HepG2 (cell line): ENCODE data around the gene MSMO1. TPM values are rescaled to one million over a fixed set of nuclear protein-coding genes. Genes with fewer than 3 reads are reported as not detected.

Experiments
- ADNP ChIP-seq: sonication (generic); formaldehyde crosslinking; IDR thresholded peaks from 2 replicates; pipeline ENCODE4 v1.4.0; 2020; ENCODE audit warnings: missing genetic modification reagents
- AGO1 ChIP-seq: fragments of 200-400 bp; formaldehyde crosslinking; IDR thresholded peaks from 2 replicates; pipeline ENCODE4 v1.6.1; 2017; ENCODE audit warnings: mild to moderate bottlenecking, low read depth, low read length, moderate library complexity; ENCODE audit not compliant: poor library complexity, severe bottlenecking
- DPF2 ChIP-seq: sonication (generic); formaldehyde crosslinking; IDR thresholded peaks from 2 replicates; pipeline ENCODE4 v1.4.0; 2020; ENCODE audit warnings: mild to moderate bottlenecking, low read depth, missing genetic modification reagents, borderline replicate concordance
- GABPB1 ChIP-seq: IDR thresholded peaks from 2 replicates; pipeline ENCODE4 v1.6.1; 2016; ENCODE audit warnings: mild to moderate bottlenecking, missing genetic modification reagents, moderate library complexity, missing compliant biosample characterization
- HCFC1 ChIP-seq: fragments of 150-350 bp; IDR thresholded peaks from 2 replicates; pipeline ENCODE4 v1.6.1; 2014; ENCODE audit warnings: low read depth, low read length
- KAT8 ChIP-seq: IDR thresholded peaks from 2 replicates; pipeline ENCODE4 v1.6.1; 2016; ENCODE audit warnings: missing genetic modification reagents, missing compliant biosample characterization
- KDM2A ChIP-seq: sonication (generic); formaldehyde crosslinking; IDR thresholded peaks from 2 replicates; pipeline ENCODE4 v1.4.0; 2020; ENCODE audit warnings: low read depth, missing genetic modification reagents, borderline replicate concordance
- KMT2B ChIP-seq: IDR thresholded peaks from 2 replicates; pipeline ENCODE4 v1.6.1; 2016; ENCODE audit warnings: missing genetic modification reagents, missing compliant biosample characterization
- MBD4 ChIP-seq: IDR thresholded peaks from 2 replicates; pipeline ENCODE4 v1.6.1; 2012; ENCODE audit warnings: low read length, inconsistent platforms, borderline replicate concordance
- MBNL3 ChIP-seq: fragments of 250-450 bp; sonication (Bioruptor Pico); conservative IDR thresholded peaks from 2 replicates; pipeline ENCODE4 v1.8.0; 2022; ENCODE audit warnings: mild to moderate bottlenecking, inconsistent platforms
- NFIB ChIP-seq: sonication (generic); formaldehyde crosslinking; IDR thresholded peaks from 2 replicates; pipeline ENCODE4 v1.9.0; 2021; ENCODE audit warnings: missing genetic modification reagents, mild to moderate bottlenecking, borderline replicate concordance
- NONO ChIP-seq, 2 experiments: fragments of 450-650 bp in 1 of 2; sonication (generic) in 1 of 2; formaldehyde crosslinking in 1 of 2; IDR thresholded peaks in 1 of 2; conservative IDR thresholded peaks in 1 of 2; 2 replicates each; pipeline versions ENCODE4 v1.6.1 to v1.8.0; 2017 to 2022; ENCODE audit warnings: mild to moderate bottlenecking in 1 of 2, missing genetic modification reagents in 1 of 2, moderate library complexity in 1 of 2
- ZNF557 ChIP-seq: sonication (generic); formaldehyde crosslinking; IDR thresholded peaks from 2 replicates; pipeline ENCODE4 v1.4.0; 2020; ENCODE audit warnings: missing genetic modification reagents
- ZNF562 ChIP-seq: sonication (generic); formaldehyde crosslinking; IDR thresholded peaks from 2 replicates; pipeline ENCODE4 v1.8.0; 2022; ENCODE audit warnings: missing genetic modification reagents, borderline replicate concordance
- ZNF563 ChIP-seq: sonication (generic); formaldehyde crosslinking; IDR thresholded peaks from 2 replicates; pipeline ENCODE4 v1.8.0; 2022; ENCODE audit warnings: mild to moderate bottlenecking, moderate library complexity, missing genetic modification reagents
- ZNF652 ChIP-seq: IDR thresholded peaks from 2 replicates; pipeline ENCODE4 v1.6.1; 2016; ENCODE audit warnings: low read depth, borderline replicate concordance
- ZNF780A ChIP-seq: sonication (generic); formaldehyde crosslinking; IDR thresholded peaks from 2 replicates; pipeline ENCODE4 v1.8.0; 2022; ENCODE audit warnings: mild to moderate bottlenecking, missing genetic modification reagents, moderate library complexity
- ZSCAN21 ChIP-seq: sonication (generic); formaldehyde crosslinking; IDR thresholded peaks from 2 replicates; pipeline ENCODE4 v1.8.0; 2022; ENCODE audit warnings: mild to moderate bottlenecking, missing genetic modification reagents, moderate library complexity, borderline replicate concordance
- polyA plus RNA-seq, 8 experiments: library from polyadenylated mRNA; depleted of rRNA in 3 of 8; stranded (reverse) in 7 of 8; unstranded in 1 of 8; fragments of >200 nt; fragmentation: Illumina TruSeq in 4 of 8; extraction: Trizol in 4 of 8; gene quantifications; 2 replicates each; pipeline versions ENCODE4 v1.2.1 to v1.2.3, GENCODE V29; 2011 to 2016; ENCODE audit warnings: low read depth in 4 of 8, missing spikeins in 1 of 8, mixed read lengths in 1 of 8; ENCODE audit not compliant: insufficient read depth in 1 of 8
- total RNA-seq, 5 experiments: library from RNA; depleted of rRNA; stranded (reverse); fragments of >200 nt; fragmentation: Illumina TruSeq; extraction: Trizol; gene quantifications; 2 replicates each; pipeline ENCODE4 v1.2.3, GENCODE V29; 2016; ENCODE audit warnings: low read depth in 1 of 5
- TF ChIP-seq, protein P1 (sequence below): sonication (generic); formaldehyde crosslinking; IDR thresholded peaks from 2 replicates; pipeline ENCODE4 v1.4.0; 2020; ENCODE audit warnings: mild to moderate bottlenecking, missing genetic modification reagents
- TF ChIP-seq, protein P2 (sequence below): sonication (generic); formaldehyde crosslinking; IDR thresholded peaks from 2 replicates; pipeline ENCODE4 v1.5.0; 2020; ENCODE audit warnings: mild to moderate bottlenecking, missing genetic modification reagents, borderline replicate concordance
- TF ChIP-seq, protein P3 (sequence below): sonication (generic); formaldehyde crosslinking; IDR thresholded peaks from 2 replicates; pipeline ENCODE4 v1.5.0; 2020; ENCODE audit warnings: missing genetic modification reagents
- TF ChIP-seq, protein P4 (sequence below): IDR thresholded peaks from 2 replicates; pipeline ENCODE4 v1.6.1; 2016; ENCODE audit warnings: low read depth, borderline replicate concordance

The MSMO1 gene
- total and polyA plus RNA-seq, 2 of the 13 experiments (the other 11 are each of a cell fraction or from before 2014, with no cell fraction given): 98.1 to 216 TPM

DNA sequence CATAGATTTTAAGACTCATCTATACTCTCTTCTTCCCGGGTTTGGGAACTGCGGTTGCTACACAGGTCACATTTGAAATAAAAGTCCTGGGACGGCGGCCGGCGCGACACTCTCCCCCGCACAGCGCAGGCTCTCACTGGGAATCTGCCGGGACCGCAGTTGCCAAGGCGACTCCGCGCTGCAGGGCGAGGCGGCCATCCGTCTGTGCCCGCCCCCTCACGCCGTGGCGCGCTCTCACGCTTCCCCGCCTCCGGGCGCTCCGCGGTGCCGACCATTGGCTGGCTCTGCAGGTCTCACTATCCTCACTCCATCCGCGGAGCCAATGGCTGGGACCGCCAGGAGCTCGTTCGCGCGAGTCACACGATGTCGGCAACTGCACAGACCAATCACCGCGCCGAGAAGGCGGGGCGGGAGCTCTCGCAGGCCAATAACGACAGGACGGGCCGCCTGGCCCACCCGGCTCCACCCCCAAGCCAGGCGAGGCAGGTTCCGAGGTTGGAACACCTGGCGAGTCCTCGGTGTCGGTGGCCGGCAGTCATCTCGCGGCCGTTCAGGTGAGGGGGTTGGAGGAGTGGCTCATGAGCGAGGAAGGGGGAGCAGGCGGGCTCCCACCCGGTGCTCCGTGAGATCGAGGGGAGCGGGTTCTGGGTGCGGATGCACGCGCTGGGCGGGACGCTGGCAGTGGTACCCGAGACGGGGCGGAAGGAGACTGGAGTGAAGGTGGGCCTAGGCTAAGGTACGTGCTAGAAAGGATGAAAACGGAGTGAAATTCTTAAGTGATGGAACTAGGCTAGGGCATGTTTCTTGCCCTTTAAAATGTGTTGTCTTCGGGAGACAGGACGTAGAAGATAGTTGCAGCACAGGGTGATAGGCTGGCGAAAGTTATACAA is at the start of gene MSMO1 (continued):
- TF ChIP-seq, protein P1, sequence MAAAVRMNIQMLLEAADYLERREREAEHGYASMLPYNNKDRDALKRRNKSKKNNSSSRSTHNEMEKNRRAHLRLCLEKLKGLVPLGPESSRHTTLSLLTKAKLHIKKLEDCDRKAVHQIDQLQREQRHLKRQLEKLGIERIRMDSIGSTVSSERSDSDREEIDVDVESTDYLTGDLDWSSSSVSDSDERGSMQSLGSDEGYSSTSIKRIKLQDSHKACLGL (CRISPR knock-in tag): peak; percentile 86
- TF ChIP-seq, protein P2, sequence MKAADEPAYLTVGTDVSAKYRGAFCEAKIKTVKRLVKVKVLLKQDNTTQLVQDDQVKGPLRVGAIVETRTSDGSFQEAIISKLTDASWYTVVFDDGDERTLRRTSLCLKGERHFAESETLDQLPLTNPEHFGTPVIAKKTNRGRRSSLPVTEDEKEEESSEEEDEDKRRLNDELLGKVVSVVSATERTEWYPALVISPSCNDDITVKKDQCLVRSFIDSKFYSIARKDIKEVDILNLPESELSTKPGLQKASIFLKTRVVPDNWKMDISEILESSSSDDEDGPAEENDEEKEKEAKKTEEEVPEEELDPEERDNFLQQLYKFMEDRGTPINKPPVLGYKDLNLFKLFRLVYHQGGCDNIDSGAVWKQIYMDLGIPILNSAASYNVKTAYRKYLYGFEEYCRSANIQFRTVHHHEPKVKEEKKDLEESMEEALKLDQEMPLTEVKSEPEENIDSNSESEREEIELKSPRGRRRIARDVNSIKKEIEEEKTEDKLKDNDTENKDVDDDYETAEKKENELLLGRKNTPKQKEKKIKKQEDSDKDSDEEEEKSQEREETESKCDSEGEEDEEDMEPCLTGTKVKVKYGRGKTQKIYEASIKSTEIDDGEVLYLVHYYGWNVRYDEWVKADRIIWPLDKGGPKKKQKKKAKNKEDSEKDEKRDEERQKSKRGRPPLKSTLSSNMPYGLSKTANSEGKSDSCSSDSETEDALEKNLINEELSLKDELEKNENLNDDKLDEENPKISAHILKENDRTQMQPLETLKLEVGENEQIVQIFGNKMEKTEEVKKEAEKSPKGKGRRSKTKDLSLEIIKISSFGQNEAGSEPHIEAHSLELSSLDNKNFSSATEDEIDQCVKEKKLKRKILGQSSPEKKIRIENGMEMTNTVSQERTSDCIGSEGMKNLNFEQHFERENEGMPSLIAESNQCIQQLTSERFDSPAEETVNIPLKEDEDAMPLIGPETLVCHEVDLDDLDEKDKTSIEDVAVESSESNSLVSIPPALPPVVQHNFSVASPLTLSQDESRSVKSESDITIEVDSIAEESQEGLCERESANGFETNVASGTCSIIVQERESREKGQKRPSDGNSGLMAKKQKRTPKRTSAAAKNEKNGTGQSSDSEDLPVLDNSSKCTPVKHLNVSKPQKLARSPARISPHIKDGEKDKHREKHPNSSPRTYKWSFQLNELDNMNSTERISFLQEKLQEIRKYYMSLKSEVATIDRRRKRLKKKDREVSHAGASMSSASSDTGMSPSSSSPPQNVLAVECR (CRISPR knock-in tag): peak; percentile 90
- TF ChIP-seq NONO (IDR thresholded peaks at IDR 0.05) (no peak), NONO (CRISPR knock-in tag; conservative IDR thresholded peaks at IDR 0.05) (peak; percentile 93), NFIB (no peak), GABPB1 (CRISPR knock-in tag) (peak; percentile 83; the same call in 1 of the 2 replicates), KDM2A (CRISPR knock-in tag) (peak; percentile 83), MBNL3 (no peak), ZNF780A (CRISPR knock-in tag) (peak; percentile 59; the same call in 1 of the 2 replicates), ZNF562 (CRISPR knock-in tag) (0 out of 2 replicates have a peak, but pooled peaks have one; percentile 29), ADNP (no peak), AGO1 (peak; percentile 100), HCFC1 (no peak), MBD4 (no peak), ZNF557 (CRISPR knock-in tag) (peak; percentile 71; the same call in 1 of the 2 replicates), KMT2B (CRISPR knock-in tag) (peak; percentile 85), KAT8 (CRISPR knock-in tag) (peak; percentile 63; the same call in 1 of the 2 replicates), ZNF563 (peak; percentile 87), ZNF652 (CRISPR knock-in tag) (0 out of 2 replicates have a peak, but pooled peaks have one; percentile 25), ZSCAN21 (CRISPR knock-in tag) (peak; percentile 61; the same call in 1 of the 2 replicates), DPF2 (CRISPR knock-in tag) (no peak)
- TF ChIP-seq, protein P3, sequence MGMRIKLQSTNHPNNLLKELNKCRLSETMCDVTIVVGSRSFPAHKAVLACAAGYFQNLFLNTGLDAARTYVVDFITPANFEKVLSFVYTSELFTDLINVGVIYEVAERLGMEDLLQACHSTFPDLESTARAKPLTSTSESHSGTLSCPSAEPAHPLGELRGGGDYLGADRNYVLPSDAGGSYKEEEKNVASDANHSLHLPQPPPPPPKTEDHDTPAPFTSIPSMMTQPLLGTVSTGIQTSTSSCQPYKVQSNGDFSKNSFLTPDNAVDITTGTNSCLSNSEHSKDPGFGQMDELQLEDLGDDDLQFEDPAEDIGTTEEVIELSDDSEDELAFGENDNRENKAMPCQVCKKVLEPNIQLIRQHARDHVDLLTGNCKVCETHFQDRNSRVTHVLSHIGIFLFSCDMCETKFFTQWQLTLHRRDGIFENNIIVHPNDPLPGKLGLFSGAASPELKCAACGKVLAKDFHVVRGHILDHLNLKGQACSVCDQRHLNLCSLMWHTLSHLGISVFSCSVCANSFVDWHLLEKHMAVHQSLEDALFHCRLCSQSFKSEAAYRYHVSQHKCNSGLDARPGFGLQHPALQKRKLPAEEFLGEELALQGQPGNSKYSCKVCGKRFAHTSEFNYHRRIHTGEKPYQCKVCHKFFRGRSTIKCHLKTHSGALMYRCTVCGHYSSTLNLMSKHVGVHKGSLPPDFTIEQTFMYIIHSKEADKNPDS: 0 out of 2 replicates have a peak, but pooled peaks have one; percentile 67
- TF ChIP-seq, protein P4, sequence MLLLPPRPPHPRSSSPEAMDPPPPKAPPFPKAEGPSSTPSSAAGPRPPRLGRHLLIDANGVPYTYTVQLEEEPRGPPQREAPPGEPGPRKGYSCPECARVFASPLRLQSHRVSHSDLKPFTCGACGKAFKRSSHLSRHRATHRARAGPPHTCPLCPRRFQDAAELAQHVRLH (CRISPR knock-in tag): peak; percentile 89
